ENCODE measurements around the gene EPS15.
"Not testable (repeated sequence)": the region's sequence is repeated elsewhere in the genome, so short reads cannot be mapped to it uniquely, and the experiment has no call there.

Gene EPS15

GRCh38 chr1:51519048-51519864 lies at the start of gene EPS15:
Gene EPS15 (minus strand): TSS chr1:51519266. CDS start chr1:51519231, 35 bp downstream.
- peak; percentile 79 for DNase-seq

GRCh38 chr1:51568231-51568935 lies 49.3 kb upstream of the EPS15 start:
- no peak for DNase-seq

GRCh38 chr1:51567653-51568052 lies 48.6 kb upstream of the EPS15 start:
- DNase-seq, result no peak

- DNase-seq, result no peak
Measured at GRCh38 chr1:51566260-51566659, 47.2 kb upstream of the EPS15 start.

GRCh38 chr1:51565009-51565408 lies 45.9 kb upstream of the EPS15 start:
- no peak for DNase-seq

- DNase-seq, result no peak
Measured at GRCh38 chr1:51564124-51564523, 45.1 kb upstream of the EPS15 start.

GRCh38 chr1:51561702-51562101 lies 42.6 kb upstream of the EPS15 start:
- no peak for DNase-seq

GRCh38 chr1:51560895-51561294 lies 41.8 kb upstream of the EPS15 start:
- DNase-seq, result not testable (repeated sequence)

- DNase-seq, result no peak
Measured at GRCh38 chr1:51560034-51560433, 41.0 kb upstream of the EPS15 start.

- no peak for DNase-seq
Measured at GRCh38 chr1:51559501-51559900, 40.4 kb upstream of the EPS15 start.

GRCh38 chr1:51559064-51559500 lies 40.0 kb upstream of the EPS15 start:
- no peak for DNase-seq

GRCh38 chr1:51558375-51558924 lies 39.4 kb upstream of the EPS15 start:
- DNase-seq, result no peak

- DNase-seq, result no peak
Measured at GRCh38 chr1:51557168-51557567, 38.1 kb upstream of the EPS15 start.

- no peak for DNase-seq
Measured at GRCh38 chr1:51555866-51556619, 37.0 kb upstream of the EPS15 start.

GRCh38 chr1:51553911-51554310 lies 34.8 kb upstream of the EPS15 start:
- DNase-seq, result no peak

- DNase-seq, result no peak
Measured at GRCh38 chr1:51552929-51553807, 34.1 kb upstream of the EPS15 start.

- DNase-seq, result no peak
Measured at GRCh38 chr1:51551848-51552296, 32.8 kb upstream of the EPS15 start.

- no peak for DNase-seq
Measured at GRCh38 chr1:51551081-51551480, 32.0 kb upstream of the EPS15 start.

- DNase-seq, result no peak
Measured at GRCh38 chr1:51549901-51550300, 30.8 kb upstream of the EPS15 start.

- DNase-seq, result no peak
Measured at GRCh38 chr1:51549016-51549619, 30.1 kb upstream of the EPS15 start.

GRCh38 chr1:51543858-51544257 lies 24.8 kb upstream of the EPS15 start:
- no peak for DNase-seq

Measured in activated effector memory CD4-positive, alpha-beta T cell treated with Interleukin-2 at 50 U/mL for 16 hours (primary cell).